Heart left ventricle (tissue), 13 donors: ENCODE data around the gene MCM3AP.

ENCODE experiments used
- CTCF ChIP-seq, 12 donors: fragments of 200-600 bp; sonication (generic) in 4 of 12; IDR thresholded peaks; one replicate each; pipeline versions ENCODE4 v1.5.0 to v1.8.0; 2018 to 2022; ENCODE audit warnings: antibody characterized with exemption in 12 of 12, mild to moderate bottlenecking in 5 of 12
- POLR2A ChIP-seq, 2 donors: fragments of 450-650 bp; IDR thresholded peaks; one replicate each; pipeline ENCODE4 v1.6.1; 2017; ENCODE audit warnings: antibody characterized with exemption in 2 of 2, mild to moderate bottlenecking in 2 of 2, moderate library complexity in 2 of 2
- donor health status: ischemic (EF 13 %, LVEDD 7.1; RV severe dilation, severe dysfunction).
- donor health status: DM: no; HTN: yes; CAD: no.
- donor health status: DM: no; HTN: no; CAD: no.
- donor health status: ischemic (EF 25% LVEDD 6.9; RV normal size, moderate dysfunction).
- donor health status: ischemic (EF 25% LVEDD 5.7; RV mildly dilated, moderate dysfunction).
- donor health status: ischemic (EF 35%, LVEDD 5.7; RV mildly dilated, moderate dysfunction).
- donor health status: nonischemic (EF 11% LVEDD 7.7; RV severe dilation, severe dysfunction).
- donor health status: DM: yes; HTN: yes; CAD: no.
- donor health status: PGD.
- donor health status: ischemic (EF 29% LVEDD 5.4; RV normal size, mild dysfunction).
- donor health status: nonischemic (EF 23%, LVEDD 6.1; RV moderate dilation, normal function).

GRCh38 chr21:46239817-46240325 is 45.5 kb downstream of the MCM3AP start:
- TF ChIP-seq CTCF (IDR thresholded peaks at IDR 0.05) (no peak), POLR2A (IDR thresholded peaks at IDR 0.05) (no peak)
